Measurements from ENCODE around the gene RTN4R. TPM values are rescaled to one million over a fixed set of nuclear protein-coding genes. Genes with fewer than 3 reads are reported as not detected.

The RTN4R gene
- total and polyA plus RNA-seq, 2 of the 8 experiments (the other 6 are each of a cell fraction or from before 2014, with no cell fraction given): 21.8 to 41.3 TPM

- peak overlapping the region; percentile 81 for H2BK120ac ChIP-seq (replicated peaks; ENCODE audit: low read depth, low read length)
- H4K5ac ChIP-seq (ENCODE audit: insufficient read length, low read depth, low read length): peak overlapping the region; percentile 57
- no peaks in the 10 kb centered on the region for H3K9me3 ChIP-seq (ENCODE audit: insufficient read depth in 2 of 2, low read depth in 1 of 2, low read length in 1 of 2)
- H3K23me2 ChIP-seq (ENCODE audit: low read depth, low read length): peaks cover 6% of the 10 kb centered on the region; the same call in 1 of the 2 replicates
- no peak overlapping the region for H3K9ac ChIP-seq (replicated peaks in 1 of 4; ENCODE audit: extremely low read depth in 1 of 4, low read depth in 3 of 4, low read length in 3 of 4)
- 0 out of 2 replicates have a peak overlapping the region, but pooled peaks have one; percentile 72 for H2BK20ac ChIP-seq (ENCODE audit: low read length)
- peak overlapping the region; percentile 94; the same call in 1 of the 2 replicates for H2BK12ac ChIP-seq (ENCODE audit: low read depth, low read length)
- H3K4me2 ChIP-seq (ENCODE audit: insufficient read depth in 1 of 2, low read depth in 2 of 2, low read length in 2 of 2): peak overlapping the region in 1 of 2 experiments; percentile 40; a peak in 1 of 4 replicates
- TF ChIP-seq TEAD4 (IDR thresholded peaks at IDR 0.05; ENCODE audit: low read depth, low read length): peak; percentile 65
- TF ChIP-seq JUND (IDR thresholded peaks at IDR 0.05; ENCODE audit: low read length): no peak
- peak overlapping the region; percentile 51; the same call in 1 of the 2 replicates for H3K18ac ChIP-seq (ENCODE audit: extremely low read depth, low read length)
- peak; percentile 38 to 66 for DNase-seq (ENCODE audit: low read depth in 1 of 2, low spot score in 2 of 2)
- H3K14ac ChIP-seq (ENCODE audit: insufficient read length): no peak overlapping the region
- H2AFZ ChIP-seq (ENCODE audit: low read length): peak overlapping the region; percentile 63; the same call in 1 of the 2 replicates
- POLR2A ChIA-PET (ENCODE audit: partially characterized antibody): interaction anchor here (1.0 to 1.7 kb wide), 2 partner anchors 17 to 43 kb away, joined by 3 to 4 read pairs; no protein-coding TSS in a partner anchor
- no peaks in the 10 kb centered on the region for H3K36me3 ChIP-seq (ENCODE audit: control insufficient read depth in 2 of 4, insufficient read depth in 4 of 4, low read length in 3 of 4)
- H3K27ac ChIP-seq (ENCODE audit: low read depth, low read length): no peak overlapping the region
- CTCF ChIA-PET (ENCODE audit: partially characterized antibody): interaction anchor here (0.8 to 5.5 kb wide), 10 partner anchors 10 to 66 kb away, joined by 3 to 34 read pairs (median 5); no protein-coding TSS in a partner anchor
- 50% methylated on average over 11 of the region's 11 CpGs; no CpG with 5 or more reads in 1 of the 2 experiments for WGBS, 2 experiments (ENCODE audit: extremely low coverage in 1 of 2, insufficient coverage in 1 of 2, insufficient read length in 1 of 2, insufficient replicate concordance in 2 of 2, low coverage in 1 of 2, low lambda C conversion rate in 2 of 2, missing lambda C conversion rate in 1 of 2)
- peak overlapping the region; percentile 60 for H3K4ac ChIP-seq (replicated peaks; ENCODE audit: insufficient read length, low read depth, low read length)
- no peaks in the 10 kb centered on the region for H3K27me3 ChIP-seq (replicated peaks in 1 of 4; ENCODE audit: control insufficient read depth in 3 of 4, extremely low read depth in 1 of 4, insufficient read depth in 3 of 4, low read length in 3 of 4)
- H4K8ac ChIP-seq (ENCODE audit: extremely low read depth, insufficient read depth, low read length): peak overlapping the region; percentile 4; the same call in 1 of the 2 replicates
- peak overlapping the region; percentile 87; the same call in 1 of the 2 replicates for H2BK5ac ChIP-seq (ENCODE audit: low read depth, low read length)
- FAIRE-seq: no peak
- no peak overlapping the region for H3K4me3 ChIP-seq (ENCODE audit: extremely low read depth in 1 of 4, insufficient read depth in 2 of 4, low read depth in 3 of 4, low read length in 4 of 4)
- H4K20me1 ChIP-seq (replicated peaks in 1 of 2; ENCODE audit: control insufficient read depth in 1 of 2, insufficient read depth in 2 of 2, low read length in 2 of 2): peaks cover 0 to 1% of the 10 kb centered on the region in 2 experiments
- no peaks in the 10 kb centered on the region for H3K79me1 ChIP-seq (ENCODE audit: low read depth, low read length)
- no peak overlapping the region for H2AK5ac ChIP-seq (ENCODE audit: low read depth, low read length)
- H3K23ac ChIP-seq (ENCODE audit: insufficient read length): no peak overlapping the region
- peaks cover 0 to 26% (median 16%) of the 10 kb centered on the region in 4 experiments; a peak in 6 of 7 replicates for H3K4me1 ChIP-seq (replicated peaks in 1 of 4; ENCODE audit: control insufficient read depth in 3 of 4, insufficient read depth in 4 of 4, low read length in 3 of 4)
- H2BK15ac ChIP-seq (ENCODE audit: low read length): peak overlapping the region; percentile 55; the same call in 1 of the 2 replicates
- H3K56ac ChIP-seq (replicated peaks; ENCODE audit: insufficient read length, low read depth, low read length): no peak overlapping the region
- H3K79me2 ChIP-seq (ENCODE audit: control insufficient read depth in 1 of 2, insufficient read depth in 2 of 2, low read length in 2 of 2): no peaks in the 10 kb centered on the region
- peak overlapping the region; percentile 93 for H4K91ac ChIP-seq (replicated peaks; ENCODE audit: insufficient read length, low read length)
Measured at GRCh38 chr22:20203552-20204201, 64.4 kb downstream of the RTN4R start.

Measured in H1 (cell line).